ENCODE results near the gene TEKT3. TPM values are rescaled to one million over a fixed set of nuclear protein-coding genes. Genes with fewer than 3 reads are reported as not detected.

Gene TEKT3
- total and polyA plus RNA-seq, 9 of the 15 experiments (the other 6 are each of a cell fraction or from before 2014, with no cell fraction given) = not detected

DNA sequence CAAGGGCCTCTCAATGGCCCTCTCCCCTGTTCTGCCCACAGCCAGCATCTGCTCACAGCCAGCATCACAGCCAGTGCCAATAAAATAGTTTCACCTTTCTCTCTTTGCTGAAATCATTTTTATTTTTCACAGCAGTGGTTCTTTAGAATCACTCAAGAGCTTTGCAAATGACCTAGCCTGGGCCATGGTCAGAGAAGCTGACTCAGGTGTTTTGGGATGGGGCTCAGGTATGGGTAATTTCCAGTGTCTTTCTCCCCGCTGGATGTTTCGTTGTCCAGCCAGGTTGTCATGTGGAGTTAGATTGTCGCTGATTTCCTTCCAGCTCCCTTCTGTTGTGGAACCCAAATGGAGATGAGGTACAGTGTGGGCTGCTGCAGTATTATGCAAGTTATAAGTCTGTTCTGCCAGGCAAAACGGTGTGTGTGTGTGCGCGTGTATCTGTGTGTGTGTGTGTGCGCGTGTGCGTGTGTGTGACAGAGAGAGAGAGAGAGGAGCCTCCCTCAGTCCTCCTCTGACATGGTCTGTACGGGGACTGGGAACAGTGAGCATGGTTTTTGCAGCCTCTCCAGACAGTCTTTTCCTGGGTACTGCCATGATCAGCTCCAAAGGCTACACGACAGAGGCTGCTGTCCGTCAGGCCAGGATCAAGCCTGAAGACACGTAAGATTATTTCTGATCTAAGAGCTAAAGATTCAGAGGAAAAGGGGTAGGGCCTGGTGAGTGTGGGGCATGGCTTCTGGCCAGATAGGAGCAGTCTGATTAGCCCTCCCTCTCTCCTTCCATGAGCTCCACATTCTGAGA lies 74.9 kb downstream of the TEKT3 start:
- no peak overlapping the region for H3K27ac ChIP-seq (ENCODE audit: extremely low read depth, low read depth, low read length)
- H3K9ac ChIP-seq (ENCODE audit: insufficient read depth in 1 of 2, low read depth in 2 of 2, low read length in 2 of 2) = no peak overlapping the region
- peaks cover 0 to 29% of the 10 kb centered on the region in 2 experiments; a peak in 2 of 5 replicates for H3K27me3 ChIP-seq (ENCODE audit: control insufficient read depth in 2 of 2, insufficient read depth in 2 of 2, low read length in 2 of 2)
- no peaks in the 10 kb centered on the region for H3K36me3 ChIP-seq (ENCODE audit: control insufficient read depth, insufficient read depth, low read length)
- H3K9me1 ChIP-seq (ENCODE audit: control insufficient read depth, insufficient read depth, low read length) = no peaks in the 10 kb centered on the region
- in situ Hi-C loops (cut with MboI) = loop anchor here (25.0 kb wide), 1 partner anchor 696 kb away; no protein-coding TSS in a partner anchor
- BruUV-seq (replicated peaks) = no TSS peak
- intact Hi-C loops (cut with micrococcal nuclease) = no loop called here
- no peaks in the 10 kb centered on the region for H4K20me1 ChIP-seq (replicated peaks; ENCODE audit: control insufficient read depth, insufficient read depth, low read length)
- 33% methylated on average over 6 of the region's 13 CpGs for WGBS (ENCODE audit: insufficient coverage, low coverage, missing lambda C conversion rate)
- H3K9me3 ChIP-seq (replicated peaks; ENCODE audit: control insufficient read depth, insufficient read depth, low read depth, low read length) = no peaks in the 10 kb centered on the region
- H3K4me1 ChIP-seq (replicated peaks in 1 of 2; ENCODE audit: control insufficient read depth in 2 of 2, insufficient read depth in 2 of 2, low read length in 2 of 2) = peaks cover 14 to 16% of the 10 kb centered on the region in 2 experiments
- no peak overlapping the region for H3K4me2 ChIP-seq (ENCODE audit: insufficient read depth, low read length)
- H3K79me2 ChIP-seq (ENCODE audit: control insufficient read depth, insufficient read depth, low read length) = no peaks in the 10 kb centered on the region
- ATAC-seq (no peak), DNase-seq (ENCODE audit: extremely low read depth in 1 of 4, low spot score in 3 of 4) (no peak), FAIRE-seq (no peak)
- TF ChIP-seq, protein P1, sequence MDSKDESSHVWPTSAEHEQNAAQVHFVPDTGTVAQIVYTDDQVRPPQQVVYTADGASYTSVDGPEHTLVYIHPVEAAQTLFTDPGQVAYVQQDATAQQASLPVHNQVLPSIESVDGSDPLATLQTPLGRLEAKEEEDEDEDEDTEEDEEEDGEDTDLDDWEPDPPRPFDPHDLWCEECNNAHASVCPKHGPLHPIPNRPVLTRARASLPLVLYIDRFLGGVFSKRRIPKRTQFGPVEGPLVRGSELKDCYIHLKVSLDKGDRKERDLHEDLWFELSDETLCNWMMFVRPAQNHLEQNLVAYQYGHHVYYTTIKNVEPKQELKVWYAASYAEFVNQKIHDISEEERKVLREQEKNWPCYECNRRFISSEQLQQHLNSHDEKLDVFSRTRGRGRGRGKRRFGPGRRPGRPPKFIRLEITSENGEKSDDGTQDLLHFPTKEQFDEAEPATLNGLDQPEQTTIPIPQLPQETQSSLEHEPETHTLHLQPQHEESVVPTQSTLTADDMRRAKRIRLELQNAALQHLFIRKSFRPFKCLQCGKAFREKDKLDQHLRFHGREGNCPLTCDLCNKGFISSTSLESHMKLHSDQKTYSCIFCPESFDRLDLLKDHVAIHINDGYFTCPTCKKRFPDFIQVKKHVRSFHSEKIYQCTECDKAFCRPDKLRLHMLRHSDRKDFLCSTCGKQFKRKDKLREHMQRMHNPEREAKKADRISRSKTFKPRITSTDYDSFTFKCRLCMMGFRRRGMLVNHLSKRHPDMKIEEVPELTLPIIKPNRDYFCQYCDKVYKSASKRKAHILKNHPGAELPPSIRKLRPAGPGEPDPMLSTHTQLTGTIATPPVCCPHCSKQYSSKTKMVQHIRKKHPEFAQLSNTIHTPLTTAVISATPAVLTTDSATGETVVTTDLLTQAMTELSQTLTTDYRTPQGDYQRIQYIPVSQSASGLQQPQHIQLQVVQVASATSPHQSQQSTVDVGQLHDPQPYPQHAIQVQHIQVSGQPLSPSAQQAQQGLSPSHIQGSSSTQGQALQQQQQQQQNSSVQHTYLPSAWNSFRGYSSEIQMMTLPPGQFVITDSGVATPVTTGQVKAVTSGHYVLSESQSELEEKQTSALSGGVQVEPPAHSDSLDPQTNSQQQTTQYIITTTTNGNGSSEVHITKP (IDR thresholded peaks at IDR 0.05; ENCODE audit: partially characterized antibody) = no peak
- TF ChIP-seq MAFG (tag; conservative IDR thresholded peaks at IDR 0.05) (0 out of 2 replicates have a peak, but pooled peaks have one; percentile 15), ZNF316 (IDR thresholded peaks at IDR 0.05) (peak; percentile 40; the same call in 1 of the 2 replicates), ZNF79 (CRISPR knock-in tag; IDR thresholded peaks at IDR 0.05; ENCODE audit: low read depth) (no peak)
- H2AFZ ChIP-seq (ENCODE audit: low read depth, low read length) = no peak overlapping the region
- H3K4me3 ChIP-seq = no peak overlapping the region
- ChIA-PET CTCF (ENCODE audit: low intra/inter-chr PET ratio) (no interaction called here), POLR2A (no interaction called here)

Data from K562 (cell line).